ENCODE results near the gene TBX2. TPM values are rescaled to one million over a fixed set of nuclear protein-coding genes. Genes with fewer than 3 reads are reported as not detected.

The TBX2 gene
- total and polyA plus RNA-seq, 10 of the 15 experiments (the other 5 are each of a cell fraction or from before 2014, with no cell fraction given), result 0.13 TPM; not detected in 9

- Histone ChIP-seq H3K36me3 (ENCODE audit: control insufficient read depth in 2 of 2, insufficient read depth in 2 of 2, low read length in 1 of 2) (no peaks in the 10 kb centered on the region), H3K79me2 (ENCODE audit: control insufficient read depth, insufficient read depth, low read length) (no peaks in the 10 kb centered on the region), H3K9me3 (replicated peaks; ENCODE audit: control insufficient read depth, insufficient read depth, low read length) (no peaks in the 10 kb centered on the region), H3K4me2 (ENCODE audit: control insufficient read depth, insufficient read depth) (no peak overlapping the region), H3K27me3 (replicated peaks in 1 of 2; ENCODE audit: control insufficient read depth in 2 of 2, insufficient read depth in 2 of 2, low read length in 1 of 2) (peaks cover 33 to 47% of the 10 kb centered on the region in 2 experiments), H3K9ac (ENCODE audit: control insufficient read depth, insufficient read depth, low read length) (no peak overlapping the region), H3K27ac (ENCODE audit: control insufficient read depth, insufficient read depth) (no peak overlapping the region), H3K4me1 (ENCODE audit: control insufficient read depth, insufficient read depth, low read length) (no peaks in the 10 kb centered on the region), H4K20me1 (ENCODE audit: control insufficient read depth, insufficient read depth) (no peaks in the 10 kb centered on the region), H3K4me3 (no peak overlapping the region), H2AFZ (ENCODE audit: control insufficient read depth, low read depth, low read length) (no peak overlapping the region)
- no peak for ATAC-seq
- BruUV-seq (replicated peaks), result no TSS peak
- POLR2A ChIA-PET, result no interaction called here
- intact Hi-C loops (cut with micrococcal nuclease; ENCODE audit: unreplicated experiment) (no loop called here), in situ Hi-C loops (cut with MboI) (no loop called here)
- CTCF ChIA-PET, result no interaction called here
- RAD21 ChIA-PET (ENCODE audit: unreplicated experiment), result no interaction called here
- no peak for FAIRE-seq
- SMC1A ChIA-PET (ENCODE audit: uncharacterized antibody, unreplicated experiment), result no interaction called here
- no peak for DNase-seq (ENCODE audit: low read depth, low spot score)
- WGBS (ENCODE audit: insufficient coverage, insufficient replicate concordance, low lambda C conversion rate, missing lambda C conversion rate), result 59% methylated on average over 45 of the region's 45 CpGs
- TF ChIP-seq TBL1XR1 (IDR thresholded peaks at IDR 0.05; ENCODE audit: low read depth, low read length) (no peak), HDGF (IDR thresholded peaks at IDR 0.05) (no peak), MTA2 (IDR thresholded peaks at IDR 0.05; ENCODE audit: low read depth) (no peak), USF2 (IDR thresholded peaks at IDR 0.05; ENCODE audit: borderline replicate concordance, low read depth, low read length) (no peak), JUNB (IDR thresholded peaks at IDR 0.05) (no peak), HDAC2 (IDR thresholded peaks at IDR 0.05) (no peak), NKRF (conservative IDR thresholded peaks at IDR 0.05) (no peak), RELB (IDR thresholded peaks at IDR 0.05; ENCODE audit: low read depth) (no peak), TAF1 (IDR thresholded peaks at IDR 0.05; ENCODE audit: borderline replicate concordance, low read depth, low read length) (no peak), REST (IDR thresholded peaks at IDR 0.05; ENCODE audit: low read depth, low read length) (no peak), RBBP5 (conservative IDR thresholded peaks at IDR 0.05) (no peak), E2F8 (IDR thresholded peaks at IDR 0.05; ENCODE audit: low read depth, partially characterized antibody) (no peak), ESRRA (IDR thresholded peaks at IDR 0.05; ENCODE audit: low read length) (no peak), MEF2A (IDR thresholded peaks at IDR 0.05; ENCODE audit: insufficient read depth, low read depth, low read length) (no peak)
These were observed 57.1 kb downstream of the TBX2 start for GRCh38 chr17:61456688-61457225.
